HepG2 (cell line): ENCODE measurements around the gene TFEB. TPM values are rescaled to one million over a fixed set of nuclear protein-coding genes. Genes with fewer than 3 reads are reported as not detected.

Experiments
- CEBPG ChIP-seq: IDR thresholded peaks from 2 replicates; pipeline ENCODE4 v1.6.1; 2016
- CENPX ChIP-seq: sonication (generic); formaldehyde crosslinking; IDR thresholded peaks from 2 replicates; pipeline ENCODE4 v1.9.0; 2021; ENCODE audit warnings: mild to moderate bottlenecking, missing genetic modification reagents, moderate library complexity
- DR1 ChIP-seq: sonication (generic); formaldehyde crosslinking; IDR thresholded peaks from 2 replicates; pipeline ENCODE4 v1.8.0; 2021; ENCODE audit warnings: mild to moderate bottlenecking, missing genetic modification reagents, inconsistent platforms
- ISL2 ChIP-seq: sonication (generic); formaldehyde crosslinking; IDR thresholded peaks from 2 replicates; pipeline ENCODE4 v1.5.0; 2020; ENCODE audit warnings: missing genetic modification reagents
- LCORL ChIP-seq, 2 experiments: fragments of 450-650 bp in 1 of 2; sonication (generic) in 1 of 2; formaldehyde crosslinking in 1 of 2; IDR thresholded peaks; 2 replicates each; pipeline versions ENCODE4 v1.5.0 to v1.6.1; 2017 to 2020; ENCODE audit warnings: antibody characterized with exemption in 1 of 2, missing genetic modification reagents in 1 of 2
- MED13 ChIP-seq: sonication (generic); formaldehyde crosslinking; IDR thresholded peaks from 2 replicates; pipeline ENCODE4 v1.5.0; 2020; ENCODE audit warnings: missing genetic modification reagents
- MIER2 ChIP-seq: IDR thresholded peaks from 2 replicates; pipeline ENCODE4 v1.6.1; 2016; ENCODE audit warnings: missing biosample characterization, missing genetic modification reagents
- NR2C2 ChIP-seq: sonication (generic); formaldehyde crosslinking; IDR thresholded peaks from 2 replicates; pipeline ENCODE4 v1.4.0; 2020; ENCODE audit warnings: missing genetic modification reagents, mild to moderate bottlenecking, moderate library complexity, borderline replicate concordance
- POLR2G ChIP-seq: fragments of 200-400 bp; formaldehyde crosslinking; IDR thresholded peaks from 2 replicates; pipeline ENCODE4 v1.6.1; 2018; ENCODE audit warnings: mild to moderate bottlenecking, low read depth, low read length, moderate library complexity
- SALL1 ChIP-seq: sonication (generic); formaldehyde crosslinking; IDR thresholded peaks from 2 replicates; pipeline ENCODE4 v1.8.0; 2022; ENCODE audit warnings: mild to moderate bottlenecking, missing genetic modification reagents
- SPEN ChIP-seq: sonication (generic); formaldehyde crosslinking; IDR thresholded peaks from 2 replicates; pipeline ENCODE4 v1.5.1; 2020; ENCODE audit warnings: low read depth, mild to moderate bottlenecking, missing genetic modification reagents
- ZNF10 ChIP-seq: sonication (generic); formaldehyde crosslinking; IDR thresholded peaks from 2 replicates; pipeline ENCODE4 v1.4.0; 2020; ENCODE audit warnings: mild to moderate bottlenecking, low read depth, missing genetic modification reagents, borderline replicate concordance
- ZNF33B ChIP-seq: sonication (generic); formaldehyde crosslinking; IDR thresholded peaks from 2 replicates; pipeline ENCODE4 v1.5.1; 2020; ENCODE audit warnings: mild to moderate bottlenecking, missing genetic modification reagents
- ZNF615 ChIP-seq: sonication (generic); formaldehyde crosslinking; IDR thresholded peaks from 2 replicates; pipeline ENCODE4 v1.5.0; 2020; ENCODE audit warnings: mild to moderate bottlenecking, missing genetic modification reagents, borderline replicate concordance
- ZNF747 ChIP-seq: sonication (generic); formaldehyde crosslinking; IDR thresholded peaks from 2 replicates; pipeline ENCODE4 v1.8.1; 2023; ENCODE audit warnings: missing genetic modification reagents, mild to moderate bottlenecking, borderline replicate concordance
- ZSCAN9 ChIP-seq: IDR thresholded peaks from 2 replicates; pipeline ENCODE4 v1.6.1; 2016; ENCODE audit warnings: borderline replicate concordance
- polyA plus RNA-seq, 8 experiments: library from polyadenylated mRNA; depleted of rRNA in 3 of 8; stranded (reverse) in 7 of 8; unstranded in 1 of 8; fragments of >200 nt; fragmentation: Illumina TruSeq in 4 of 8; extraction: Trizol in 4 of 8; gene quantifications; 2 replicates each; pipeline versions ENCODE4 v1.2.1 to v1.2.3, GENCODE V29; 2011 to 2016; ENCODE audit warnings: low read depth in 4 of 8, missing spikeins in 1 of 8, mixed read lengths in 1 of 8; ENCODE audit not compliant: insufficient read depth in 1 of 8
- total RNA-seq, 5 experiments: library from RNA; depleted of rRNA; stranded (reverse); fragments of >200 nt; fragmentation: Illumina TruSeq; extraction: Trizol; gene quantifications; 2 replicates each; pipeline ENCODE4 v1.2.3, GENCODE V29; 2016; ENCODE audit warnings: low read depth in 1 of 5
- TF ChIP-seq, protein P1 (sequence below): sonication (generic); formaldehyde crosslinking; IDR thresholded peaks from 2 replicates; pipeline ENCODE4 v1.4.0; 2020; ENCODE audit warnings: mild to moderate bottlenecking, missing genetic modification reagents, borderline replicate concordance
- TF ChIP-seq, protein P2 (sequence below): sonication (generic); formaldehyde crosslinking; IDR thresholded peaks from 2 replicates; pipeline ENCODE4 v1.8.1; 2023; ENCODE audit warnings: missing genetic modification reagents, mild to moderate bottlenecking, borderline replicate concordance
- TF ChIP-seq, protein P3 (sequence below): sonication (generic); formaldehyde crosslinking; IDR thresholded peaks from 2 replicates; pipeline ENCODE4 v1.8.0; 2022; ENCODE audit warnings: missing genetic modification reagents, low read depth, mild to moderate bottlenecking, borderline replicate concordance
- TF ChIP-seq, protein P4 (sequence below): sonication (generic); formaldehyde crosslinking; IDR thresholded peaks from 2 replicates; pipeline ENCODE4 v1.5.0; 2020; ENCODE audit warnings: missing genetic modification reagents
- TF ChIP-seq, protein P5 (sequence below): sonication (generic); formaldehyde crosslinking; IDR thresholded peaks from 2 replicates; pipeline ENCODE4 v1.4.0; 2020; ENCODE audit warnings: mild to moderate bottlenecking, missing genetic modification reagents

The TFEB gene
- total and polyA plus RNA-seq, 2 of the 13 experiments (the other 11 are each of a cell fraction or from before 2014, with no cell fraction given), result 13.3 to 18.7 TPM

DNA sequence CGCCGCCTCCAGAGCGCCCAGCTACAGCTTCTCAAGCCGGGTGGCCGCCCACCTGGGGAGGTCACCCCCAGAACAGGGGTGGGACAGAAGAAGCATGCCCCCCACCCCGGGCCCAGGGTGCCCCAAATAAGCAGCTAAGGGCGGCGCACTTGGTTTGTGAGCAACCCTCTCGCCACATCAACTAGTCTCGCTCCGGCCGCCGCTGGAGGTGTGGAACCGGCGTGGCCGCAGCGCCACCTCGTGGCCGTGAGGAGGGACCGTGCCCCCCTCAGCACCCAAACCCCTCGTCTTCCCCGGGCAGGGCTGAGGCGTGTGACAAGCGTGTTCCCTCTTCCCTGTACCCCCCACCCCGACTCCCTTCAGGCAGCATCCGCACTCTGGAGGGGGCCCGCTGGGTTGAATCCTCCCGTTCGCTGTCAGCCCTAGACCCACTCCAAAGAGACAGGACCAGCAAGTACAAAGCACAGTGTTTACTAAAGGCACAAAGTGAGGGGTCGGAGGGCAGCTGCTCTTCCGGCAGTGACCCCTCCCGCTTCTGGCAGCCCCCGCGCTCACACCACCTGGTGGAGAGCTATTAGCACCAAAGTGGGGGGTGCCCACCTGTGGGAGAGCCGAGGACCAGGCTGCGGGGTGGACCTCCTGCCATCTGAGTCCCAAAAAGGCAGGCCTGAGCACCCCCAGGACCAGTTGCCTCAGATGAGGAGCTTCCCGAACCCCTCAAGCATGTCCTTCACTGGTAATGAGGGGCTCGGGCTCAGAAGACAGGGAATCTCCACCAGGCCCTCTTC is 51.7 kb downstream of the TFEB start (continued):
- TF ChIP-seq, protein P1, sequence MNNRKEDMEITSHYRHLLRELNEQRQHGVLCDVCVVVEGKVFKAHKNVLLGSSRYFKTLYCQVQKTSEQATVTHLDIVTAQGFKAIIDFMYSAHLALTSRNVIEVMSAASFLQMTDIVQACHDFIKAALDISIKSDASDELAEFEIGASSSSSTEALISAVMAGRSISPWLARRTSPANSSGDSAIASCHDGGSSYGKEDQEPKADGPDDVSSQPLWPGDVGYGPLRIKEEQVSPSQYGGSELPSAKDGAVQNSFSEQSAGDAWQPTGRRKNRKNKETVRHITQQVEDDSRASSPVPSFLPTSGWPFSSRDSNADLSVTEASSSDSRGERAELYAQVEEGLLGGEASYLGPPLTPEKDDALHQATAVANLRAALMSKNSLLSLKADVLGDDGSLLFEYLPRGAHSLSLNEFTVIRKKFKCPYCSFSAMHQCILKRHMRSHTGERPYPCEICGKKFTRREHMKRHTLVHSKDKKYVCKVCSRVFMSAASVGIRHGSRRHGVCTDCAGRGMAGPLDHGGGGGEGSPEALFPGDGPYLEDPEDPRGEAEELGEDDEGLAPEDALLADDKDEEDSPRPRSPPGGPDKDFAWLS (CRISPR knock-in tag), result no peak
- no peak for TF ChIP-seq ISL2 (CRISPR knock-in tag)
- TF ChIP-seq MIER2, result no peak
- TF ChIP-seq NR2C2 (CRISPR knock-in tag), result peak; percentile 27; the same call in 1 of the 2 replicates
- TF ChIP-seq ZSCAN9 (CRISPR knock-in tag), result peak; percentile 51; the same call in 1 of the 2 replicates
- TF ChIP-seq, protein P2, sequence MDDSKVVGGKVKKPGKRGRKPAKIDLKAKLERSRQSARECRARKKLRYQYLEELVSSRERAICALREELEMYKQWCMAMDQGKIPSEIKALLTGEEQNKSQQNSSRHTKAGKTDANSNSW (CRISPR knock-in tag), result no peak
- peak; percentile 41; the same call in 1 of the 2 replicates for TF ChIP-seq ZNF747 (CRISPR knock-in tag)
- no peak for TF ChIP-seq SPEN
- TF ChIP-seq, protein P3, sequence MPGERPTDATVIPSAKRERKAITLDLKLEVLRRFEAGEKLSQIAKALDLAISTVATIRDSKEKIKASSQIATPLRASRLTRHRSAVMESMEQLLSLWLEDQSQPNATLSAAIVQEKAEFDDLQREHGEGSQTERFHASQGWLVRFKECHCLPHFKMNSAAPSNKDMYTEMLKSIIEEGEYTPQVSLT (CRISPR knock-in tag), result no peak
- no peak for TF ChIP-seq CENPX
- no peak for TF ChIP-seq CEBPG (CRISPR knock-in tag)
- no peak for TF ChIP-seq MED13 (CRISPR knock-in tag)
- no peak for TF ChIP-seq LCORL (IDR thresholded peaks at IDR 0.05)
- peak; percentile 95 for TF ChIP-seq LCORL (CRISPR knock-in tag; IDR thresholded peaks at IDR 0.05)
- TF ChIP-seq SALL1, result peak; percentile 77
- TF ChIP-seq ZNF615, result no peak
- peak; percentile 79; the same call in 1 of the 2 replicates for TF ChIP-seq ZNF33B
- TF ChIP-seq POLR2G, result no peak; the same call in 1 of the 2 replicates
- TF ChIP-seq DR1, result no peak
- TF ChIP-seq ZNF10, result no peak
- TF ChIP-seq, protein P4, sequence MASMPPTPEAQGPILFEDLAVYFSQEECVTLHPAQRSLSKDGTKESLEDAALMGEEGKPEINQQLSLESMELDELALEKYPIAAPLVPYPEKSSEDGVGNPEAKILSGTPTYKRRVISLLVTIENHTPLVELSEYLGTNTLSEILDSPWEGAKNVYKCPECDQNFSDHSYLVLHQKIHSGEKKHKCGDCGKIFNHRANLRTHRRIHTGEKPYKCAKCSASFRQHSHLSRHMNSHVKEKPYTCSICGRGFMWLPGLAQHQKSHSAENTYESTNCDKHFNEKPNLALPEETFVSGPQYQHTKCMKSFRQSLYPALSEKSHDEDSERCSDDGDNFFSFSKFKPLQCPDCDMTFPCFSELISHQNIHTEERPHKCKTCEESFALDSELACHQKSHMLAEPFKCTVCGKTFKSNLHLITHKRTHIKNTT, result no peak
- TF ChIP-seq, protein P5, sequence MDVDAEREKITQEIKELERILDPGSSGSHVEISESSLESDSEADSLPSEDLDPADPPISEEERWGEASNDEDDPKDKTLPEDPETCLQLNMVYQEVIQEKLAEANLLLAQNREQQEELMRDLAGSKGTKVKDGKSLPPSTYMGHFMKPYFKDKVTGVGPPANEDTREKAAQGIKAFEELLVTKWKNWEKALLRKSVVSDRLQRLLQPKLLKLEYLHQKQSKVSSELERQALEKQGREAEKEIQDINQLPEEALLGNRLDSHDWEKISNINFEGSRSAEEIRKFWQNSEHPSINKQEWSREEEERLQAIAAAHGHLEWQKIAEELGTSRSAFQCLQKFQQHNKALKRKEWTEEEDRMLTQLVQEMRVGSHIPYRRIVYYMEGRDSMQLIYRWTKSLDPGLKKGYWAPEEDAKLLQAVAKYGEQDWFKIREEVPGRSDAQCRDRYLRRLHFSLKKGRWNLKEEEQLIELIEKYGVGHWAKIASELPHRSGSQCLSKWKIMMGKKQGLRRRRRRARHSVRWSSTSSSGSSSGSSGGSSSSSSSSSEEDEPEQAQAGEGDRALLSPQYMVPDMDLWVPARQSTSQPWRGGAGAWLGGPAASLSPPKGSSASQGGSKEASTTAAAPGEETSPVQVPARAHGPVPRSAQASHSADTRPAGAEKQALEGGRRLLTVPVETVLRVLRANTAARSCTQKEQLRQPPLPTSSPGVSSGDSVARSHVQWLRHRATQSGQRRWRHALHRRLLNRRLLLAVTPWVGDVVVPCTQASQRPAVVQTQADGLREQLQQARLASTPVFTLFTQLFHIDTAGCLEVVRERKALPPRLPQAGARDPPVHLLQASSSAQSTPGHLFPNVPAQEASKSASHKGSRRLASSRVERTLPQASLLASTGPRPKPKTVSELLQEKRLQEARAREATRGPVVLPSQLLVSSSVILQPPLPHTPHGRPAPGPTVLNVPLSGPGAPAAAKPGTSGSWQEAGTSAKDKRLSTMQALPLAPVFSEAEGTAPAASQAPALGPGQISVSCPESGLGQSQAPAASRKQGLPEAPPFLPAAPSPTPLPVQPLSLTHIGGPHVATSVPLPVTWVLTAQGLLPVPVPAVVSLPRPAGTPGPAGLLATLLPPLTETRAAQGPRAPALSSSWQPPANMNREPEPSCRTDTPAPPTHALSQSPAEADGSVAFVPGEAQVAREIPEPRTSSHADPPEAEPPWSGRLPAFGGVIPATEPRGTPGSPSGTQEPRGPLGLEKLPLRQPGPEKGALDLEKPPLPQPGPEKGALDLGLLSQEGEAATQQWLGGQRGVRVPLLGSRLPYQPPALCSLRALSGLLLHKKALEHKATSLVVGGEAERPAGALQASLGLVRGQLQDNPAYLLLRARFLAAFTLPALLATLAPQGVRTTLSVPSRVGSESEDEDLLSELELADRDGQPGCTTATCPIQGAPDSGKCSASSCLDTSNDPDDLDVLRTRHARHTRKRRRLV (CRISPR knock-in tag), result peak; percentile 50; the same call in 1 of the 2 replicates
